Esophagus mucosa (tissue), 1 donor: ENCODE measurements around the gene FAM171A1. TPM values are rescaled to one million over a fixed set of nuclear protein-coding genes. Genes with fewer than 3 reads are reported as not detected.

Experiments
- ATAC-seq: fragments of 200-7000 bp; cut with Tn5 transposase; one replicate; pipeline ENCODE4 v1.9.1; 2020
- total RNA-seq: library from RNA; stranded (reverse); gene quantifications from one replicate; pipeline ENCODE4 v1.2.4, GENCODE V29; 2023
- donor health status: DM: yes; HTN: yes; CAD: no.

The FAM171A1 gene
- total RNA-seq, 1 donor from 2014 or later = 6.0 TPM

- ATAC-seq = no peak
Observed at GRCh38 chr10:15166325-15166724, 204.8 kb downstream of the FAM171A1 start.

GRCh38 chr10:15163253-15163828 is 207.7 kb downstream of the FAM171A1 start:
- ATAC-seq = no peak

Other genes with a start within 250 kb of the FAM171A1 start
- 5.8 TPM for gene NMT2, start 202.6 kb downstream of the FAM171A1 start, total RNA-seq